Fibroblast of pulmonary artery (primary cell): ENCODE data around the gene CATSPERE.

ENCODE experiments used
- DNase-seq: peaks from one replicate; pipeline ENCODE4 v3.0.0-alpha.2; 2010; ENCODE audit warnings: low read depth
- H3K4me3 ChIP-seq: replicated peaks from 2 replicates; pipeline ENCODE4 v1.5.1; 2011; ENCODE audit warnings: low read depth, mild to moderate bottlenecking, control low read depth, low read length, moderate library complexity
- CTCF ChIP-seq: IDR thresholded peaks from 2 replicates; pipeline ENCODE4 v1.5.1; 2011; ENCODE audit warnings: mild to moderate bottlenecking, control low read depth, low read length, inconsistent platforms; ENCODE audit errors: missing control alignments

The CATSPERE gene

GRCh38 chr1:244642526-244642925, 181.5 kb downstream of the CATSPERE start:
- TF ChIP-seq CTCF, result no peak
- no peak for DNase-seq
- no peak overlapping the region for H3K4me3 ChIP-seq

- TF ChIP-seq CTCF, result no peak
- H3K4me3 ChIP-seq, result no peak overlapping the region
- no peak for DNase-seq
Observed at GRCh38 chr1:244642988-244643387, 181.9 kb downstream of the CATSPERE start.

GRCh38 chr1:244645414-244645813, 184.3 kb downstream of the CATSPERE start:
- TF ChIP-seq CTCF, result no peak
- no peak overlapping the region for H3K4me3 ChIP-seq
- no peak for DNase-seq

- H3K4me3 ChIP-seq, result no peak overlapping the region
- no peak for TF ChIP-seq CTCF
- DNase-seq, result no peak
Observed at GRCh38 chr1:244645890-244646289, 184.8 kb downstream of the CATSPERE start.

GRCh38 chr1:244647819-244648218, 186.7 kb downstream of the CATSPERE start:
- no peak for DNase-seq
- no peak overlapping the region for H3K4me3 ChIP-seq
- TF ChIP-seq CTCF, result no peak

- peak; percentile 24 for DNase-seq
- peak overlapping the region; percentile 51 for H3K4me3 ChIP-seq
- no peak for TF ChIP-seq CTCF
Observed at GRCh38 chr1:244651956-244652622, 191.0 kb downstream of the CATSPERE start.
